Measurements from ENCODE around the gene METTL25B. TPM values are rescaled to one million over a fixed set of nuclear protein-coding genes. Genes with fewer than 3 reads are reported as not detected.

Gene METTL25B
- total RNA-seq, 1 experiment from 2014 or later = 10.4 TPM

GRCh38 chr1:156767101-156767878, 39.0 kb downstream of the METTL25B start, which contains the start of gene PRCC:
Gene PRCC, plus strand, starts transcription at chr1:156767535. Its CDS starts 237 bp downstream, at chr1:156767772.
- DNase-seq (peak; percentile 100), ATAC-seq (peak; percentile 93)
- Histone ChIP-seq H3K4me2 (ENCODE audit: low read length) (peak within 1 kb of the TSS; percentile 96), H3F3A (ENCODE audit: low read length, unreplicated experiment) (no peaks in the 10 kb centered on the region), H3K27me3 (ENCODE audit: low read length) (no peaks in the 10 kb centered on the region), H3K36me3 (ENCODE audit: low read depth, low read length) (peaks cover 8% of the 10 kb centered on the region), H3K4me3 (ENCODE audit: low read length) (peak within 1 kb of the TSS; percentile 74), H3K79me2 (ENCODE audit: low read length) (peaks cover 58% of the 10 kb centered on the region), H3K4me1 (ENCODE audit: insufficient read depth, low read length) (peaks cover 31% of the 10 kb centered on the region), H3K9ac (ENCODE audit: low read length) (peak within 1 kb of the TSS; percentile 98), H3K27ac (ENCODE audit: low read length) (peak within 1 kb of the TSS; percentile 74), H3K9me3 (ENCODE audit: low read length) (no peaks in the 10 kb centered on the region), H3K9me2 (replicated peaks; ENCODE audit: low read length) (no peaks in the 10 kb centered on the region), H4K20me1 (ENCODE audit: low read length) (peaks cover 5% of the 10 kb centered on the region; the same call in 1 of the 2 replicates), H2AFZ (ENCODE audit: low read length) (peak within 1 kb of the TSS; percentile 91)
- TSS peak; percentile 61 for BruUV-seq (replicated peaks)
- intact Hi-C loops (cut with micrococcal nuclease) = loop anchor here (1.0 kb wide), 3 partner anchors 15 to 39 kb away; partner anchors contain the start of genes ISG20L2, METTL25B and MRPL24
- POLR2A ChIA-PET (ENCODE audit: unreplicated experiment) = interaction anchor here (0.6 to 1.8 kb wide), 6 partner anchors 16 to 466 kb away, joined by 3 to 7 read pairs (median 6); partner anchors contain the start of genes HDGF, ISG20L2, METTL25B and MRPL24
- TF ChIP-seq EZH2 (IDR thresholded peaks at IDR 0.05; ENCODE audit: low read length, unreplicated experiment) (no peak), EZH2phosphoT487 (IDR thresholded peaks at IDR 0.05; ENCODE audit: borderline replicate concordance, low read length) (no peak), CTCF (conservative IDR thresholded peaks at IDR 0.05; ENCODE audit: low read depth, low read length) (no peak)
- CTCF ChIA-PET = interaction anchor here (0.9 to 2.0 kb wide), 7 partner anchors 26 to 160 kb away, joined by 3 to 10 read pairs (median 5); partner anchors contain the start of gene MRPL24

GRCh38 chr1:156767879-156768604, 39.8 kb downstream of the METTL25B start:
- POLR2A ChIA-PET (ENCODE audit: unreplicated experiment) = interaction anchor here (0.6 to 1.8 kb wide), 5 partner anchors 16 to 42 kb away, joined by 3 to 18 read pairs (median 6); partner anchors contain the start of genes HDGF, ISG20L2, METTL25B and MRPL24
- BruUV-seq (replicated peaks) = no TSS peak

More at GRCh38 chr1:156767879-156768604, 39.8 kb downstream of the METTL25B start:
- H3K9me3 ChIP-seq (ENCODE audit: low read length) = no peaks in the 10 kb centered on the region
- CTCF ChIA-PET = interaction anchor here (1.0 to 2.0 kb wide), 5 partner anchors 27 to 91 kb away, joined by 3 to 10 read pairs (median 5); partner anchors contain the start of gene MRPL24
- H3K4me1 ChIP-seq (ENCODE audit: insufficient read depth, low read length) = peaks cover 31% of the 10 kb centered on the region
- peak overlapping the region; percentile 91 for H3K4me2 ChIP-seq (ENCODE audit: low read length)
- peaks cover 12% of the 10 kb centered on the region; the same call in 1 of the 2 replicates for H4K20me1 ChIP-seq (ENCODE audit: low read length)
- H2AFZ ChIP-seq (ENCODE audit: low read length) = peak overlapping the region; percentile 60
- ATAC-seq (no peak; the same call in 1 of the 2 replicates), DNase-seq (no peak)
- H3K79me2 ChIP-seq (ENCODE audit: low read length) = peaks cover 65% of the 10 kb centered on the region
- peak overlapping the region; percentile 74 for H3K27ac ChIP-seq (ENCODE audit: low read length)
- intact Hi-C loops (cut with micrococcal nuclease) = loop anchor here (1.0 kb wide), 3 partner anchors 16 to 40 kb away; partner anchors contain the start of genes ISG20L2, METTL25B and MRPL24
- peaks cover 12% of the 10 kb centered on the region for H3K36me3 ChIP-seq (ENCODE audit: low read depth, low read length)
- H3K9me2 ChIP-seq (replicated peaks; ENCODE audit: low read length) = no peaks in the 10 kb centered on the region
- peak overlapping the region; percentile 98 for H3K9ac ChIP-seq (ENCODE audit: low read length)
- peak overlapping the region; percentile 74 for H3K4me3 ChIP-seq (ENCODE audit: low read length)
- TF ChIP-seq EZH2phosphoT487 (IDR thresholded peaks at IDR 0.05; ENCODE audit: borderline replicate concordance, low read length) (no peak), EZH2 (IDR thresholded peaks at IDR 0.05; ENCODE audit: low read length, unreplicated experiment) (no peak)
- no peaks in the 10 kb centered on the region for H3K27me3 ChIP-seq (ENCODE audit: low read length)
- H3F3A ChIP-seq (ENCODE audit: low read length, unreplicated experiment) = no peaks in the 10 kb centered on the region
